Measurements from ENCODE around the gene SPAG9.
"Not testable (repeated sequence)": the region's sequence is repeated elsewhere in the genome, so short reads cannot be mapped to it uniquely, and the experiment has no call there.

SPAG9 gene

DNA sequence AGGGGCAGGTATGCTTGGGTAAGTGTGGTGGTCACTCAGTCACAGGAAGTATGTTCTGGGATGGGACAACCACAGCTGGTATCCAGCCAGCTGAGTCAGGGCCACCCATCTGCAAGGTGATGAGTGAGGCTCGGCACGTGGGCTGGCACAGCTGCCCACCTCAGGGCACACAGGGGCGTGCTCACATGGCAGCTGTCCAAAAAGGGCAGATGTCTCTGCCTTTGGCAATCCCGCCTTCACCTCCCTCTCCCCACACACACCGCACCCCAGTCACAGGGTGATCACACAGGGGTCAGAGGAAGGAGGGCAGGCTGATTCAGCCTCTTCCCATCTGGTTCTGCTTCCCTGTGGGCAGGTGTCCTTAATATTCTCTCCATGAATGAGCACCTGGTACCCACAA lies 168.7 kb downstream of the SPAG9 start:
- DNase-seq = no peak

DNA sequence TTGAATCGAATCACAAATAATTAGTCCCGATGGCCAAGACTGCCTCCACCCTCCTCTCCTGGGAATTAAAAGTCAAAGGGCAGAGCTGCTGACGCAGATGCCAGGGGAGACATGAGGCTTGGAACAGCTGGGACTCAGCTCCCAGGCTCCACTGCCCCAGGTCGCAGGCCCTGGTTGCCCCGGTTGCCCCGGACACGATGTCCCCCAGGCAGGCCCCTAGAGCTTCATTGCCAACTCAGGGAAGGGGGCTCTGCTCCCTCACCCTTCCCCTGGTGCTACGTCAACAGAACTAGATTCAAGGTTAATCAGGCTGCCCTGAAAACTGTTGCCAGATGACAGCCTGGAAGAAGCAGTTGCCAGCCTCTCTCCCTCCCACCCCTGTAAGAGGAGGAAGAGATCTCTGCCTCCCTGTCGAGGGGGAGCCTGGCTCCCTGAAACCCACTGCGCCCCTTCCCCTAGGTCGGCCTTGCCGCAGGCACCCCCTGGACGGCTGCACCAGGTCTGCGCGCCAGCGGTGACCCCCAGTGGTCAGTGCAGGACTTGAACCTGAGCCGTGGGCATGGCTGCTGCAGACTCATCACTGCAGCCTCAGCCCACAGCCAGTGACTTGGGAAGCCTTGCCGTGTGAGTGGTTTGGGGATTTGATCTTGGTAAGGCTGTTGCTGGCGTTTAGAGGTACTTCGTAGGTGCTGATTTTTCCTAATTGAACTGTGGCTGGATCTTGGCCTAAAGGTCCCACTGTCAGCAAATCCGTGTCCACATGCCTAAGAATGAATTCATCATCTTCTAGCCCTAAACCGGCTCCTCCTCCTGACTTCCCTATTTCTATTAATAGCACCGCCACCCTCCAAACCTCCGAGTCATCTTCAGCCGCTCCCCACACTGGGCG lies 170.4 kb downstream of the SPAG9 start:
- DNase-seq = peak; percentile 48

DNA sequence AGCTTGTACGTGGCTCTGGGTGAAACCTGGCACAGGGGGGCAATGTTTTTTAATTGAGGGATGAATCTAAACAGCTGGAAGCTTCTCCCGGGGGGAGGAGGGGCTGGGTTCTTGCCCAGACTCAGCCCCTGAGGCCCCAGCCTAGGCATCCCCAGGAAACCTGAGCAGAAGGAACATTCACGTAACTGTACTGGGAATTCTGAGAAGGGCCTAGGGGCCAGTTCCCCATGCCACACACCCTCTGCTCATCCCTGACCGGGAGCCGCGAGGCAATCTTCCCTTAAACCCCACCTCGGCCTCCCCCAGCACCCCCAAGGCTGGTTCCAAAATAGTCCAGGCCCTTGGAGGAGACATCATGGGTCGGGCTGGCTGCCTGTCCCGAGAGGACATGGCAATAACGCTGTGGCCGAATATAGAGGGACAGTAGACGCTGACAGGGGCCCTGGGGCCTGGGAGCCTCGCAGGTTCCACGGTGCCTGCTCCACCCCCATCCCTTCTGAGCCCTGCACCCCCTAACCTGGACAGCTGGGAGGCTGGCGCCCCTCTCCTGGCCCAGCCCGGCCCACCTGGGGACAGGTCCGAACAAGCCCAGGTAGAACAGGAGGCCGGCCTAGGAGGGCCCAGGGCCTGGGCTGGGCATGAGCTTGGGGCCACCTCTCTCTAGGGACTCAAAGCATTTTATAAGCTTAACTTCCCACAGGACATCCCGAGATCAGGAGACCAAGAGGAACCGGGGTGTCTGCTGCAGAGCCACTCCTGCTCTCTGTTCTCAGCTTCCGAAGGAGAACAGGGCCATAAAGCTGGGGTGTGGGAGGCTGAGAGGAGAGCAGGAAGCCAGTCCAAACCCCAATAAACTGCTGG lies 171.3 kb downstream of the SPAG9 start:
- no peak for DNase-seq

DNA sequence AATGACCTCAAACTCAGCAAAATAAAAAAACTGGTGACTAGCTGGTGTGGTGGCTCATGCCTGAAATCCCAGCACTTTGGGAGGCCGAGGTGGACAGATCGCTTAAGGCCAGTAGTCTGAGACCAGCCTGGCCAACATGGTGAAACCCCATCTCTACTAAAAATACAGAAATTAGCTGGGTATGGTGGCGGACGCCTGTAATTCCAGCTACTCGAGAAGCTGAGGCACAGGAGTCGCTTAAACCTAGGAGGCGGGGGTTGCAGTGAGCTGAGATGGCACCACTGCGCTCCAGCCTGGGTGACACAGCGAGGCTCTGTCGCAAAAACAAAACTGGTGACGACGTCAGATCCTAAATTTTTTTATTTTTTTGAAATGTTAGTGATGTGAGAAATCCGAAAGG lies 172.0 kb downstream of the SPAG9 start:
- DNase-seq = no peak

DNA sequence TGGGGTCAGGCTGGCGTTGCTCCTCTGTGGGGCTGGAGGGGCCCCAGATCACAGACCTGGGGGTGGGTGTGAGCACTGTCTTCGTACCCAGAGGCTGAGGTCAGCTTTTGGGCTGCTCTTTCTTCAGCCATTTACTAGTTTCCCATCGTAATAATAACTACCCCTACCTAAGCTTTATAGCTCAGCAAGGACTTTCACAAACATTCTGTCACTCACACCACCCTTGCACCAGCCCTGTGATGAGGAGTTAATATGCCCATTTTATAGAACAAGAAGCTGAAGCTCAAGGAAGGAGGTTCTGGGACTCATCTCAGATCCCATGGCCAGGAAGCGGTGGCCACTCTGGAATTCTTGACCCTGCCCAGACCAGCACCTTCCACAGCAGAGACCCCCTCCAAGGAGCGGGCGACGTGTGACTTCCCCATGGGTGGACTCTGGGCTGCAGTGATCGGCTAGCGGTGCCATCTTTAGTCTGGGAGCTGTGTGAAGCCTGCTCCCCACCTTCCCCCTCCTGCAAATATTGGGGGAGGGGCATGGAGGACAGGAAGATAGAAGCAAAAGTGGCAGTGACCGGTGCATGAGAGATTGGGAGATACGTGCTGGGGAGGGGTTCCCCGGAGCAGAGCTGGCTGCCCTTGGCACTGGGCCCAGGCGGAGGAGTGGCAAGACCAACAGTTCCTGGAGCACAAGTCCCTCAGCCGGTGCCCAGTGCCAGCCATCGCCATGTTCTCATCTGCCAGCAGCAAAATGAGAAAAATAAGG lies 172.7 kb downstream of the SPAG9 start:
- DNase-seq = no peak

DNA sequence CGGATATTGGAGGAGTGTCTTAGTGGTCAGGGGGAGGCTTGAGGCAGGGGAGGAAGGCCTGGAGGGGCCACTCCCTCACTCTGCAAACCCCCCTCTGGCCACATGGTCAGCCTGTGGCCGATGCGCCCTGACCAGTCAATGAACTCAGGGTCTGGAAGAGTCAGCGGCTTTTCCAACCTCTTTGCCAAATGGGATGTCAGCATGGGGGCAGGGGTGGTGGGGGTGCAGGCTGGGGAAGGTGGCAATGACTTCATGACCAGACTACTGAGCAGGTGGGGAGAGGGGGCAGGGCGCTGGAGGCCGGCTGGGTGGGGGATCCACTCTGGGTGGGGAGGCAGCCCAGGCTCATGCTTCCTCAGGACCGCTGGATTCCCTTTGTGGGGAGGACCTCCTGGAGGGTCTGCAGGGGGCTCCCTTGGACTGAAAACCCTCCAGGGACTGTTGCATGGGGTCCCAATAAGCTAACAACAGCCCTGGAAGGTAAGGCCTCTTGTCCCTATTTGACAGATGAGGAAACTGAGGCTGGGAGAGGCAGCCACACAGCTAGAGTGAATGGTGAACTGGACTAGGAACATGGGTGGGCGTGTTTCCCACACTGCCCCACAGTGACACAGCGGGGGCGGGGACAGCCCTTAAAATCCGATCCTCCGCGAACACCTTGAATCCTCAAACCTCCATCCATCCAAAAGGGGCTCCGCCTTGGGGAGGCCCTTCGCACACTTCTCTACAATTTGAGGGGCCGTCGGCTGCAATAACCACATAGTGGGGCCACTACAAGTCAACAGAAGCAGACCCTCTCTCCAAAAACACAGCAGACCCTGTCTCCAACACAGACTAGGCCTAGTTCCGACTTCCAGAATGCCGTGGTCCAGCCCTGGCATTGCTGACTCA lies 173.5 kb downstream of the SPAG9 start:
- DNase-seq = no peak

DNA sequence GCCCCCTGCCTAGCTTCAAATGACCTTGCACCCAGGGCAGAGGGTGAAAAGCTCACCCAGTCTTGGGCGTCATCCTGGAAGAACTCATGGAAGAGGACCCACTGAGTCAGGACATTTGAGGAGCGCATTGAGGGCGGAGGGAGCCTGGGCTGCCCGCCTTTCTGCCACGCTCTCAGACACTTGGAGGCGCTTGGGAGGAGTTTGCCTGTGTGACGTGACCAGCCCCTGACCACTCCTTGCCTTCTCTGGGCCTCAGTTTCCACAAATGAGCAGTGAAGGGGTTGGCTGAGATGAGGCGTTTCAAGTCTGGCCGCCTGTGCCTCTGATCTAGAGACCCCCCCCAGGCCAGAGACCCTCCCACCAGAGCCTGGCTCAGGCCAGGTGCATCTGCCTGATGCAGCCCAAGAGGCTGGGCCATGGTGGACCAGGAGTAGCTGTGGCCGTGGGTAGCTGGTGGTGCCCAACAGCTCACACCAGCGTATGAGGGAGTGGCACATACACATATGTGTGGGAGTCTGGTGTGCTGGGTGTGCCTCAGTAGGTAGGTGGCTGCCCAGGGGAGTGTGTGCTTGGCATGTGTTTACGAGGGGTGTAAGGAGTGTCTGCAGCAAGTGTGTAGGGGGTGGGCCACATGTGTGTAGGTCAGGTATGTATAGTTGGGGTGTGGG lies 174.3 kb downstream of the SPAG9 start:
- DNase-seq = no peak

DNA sequence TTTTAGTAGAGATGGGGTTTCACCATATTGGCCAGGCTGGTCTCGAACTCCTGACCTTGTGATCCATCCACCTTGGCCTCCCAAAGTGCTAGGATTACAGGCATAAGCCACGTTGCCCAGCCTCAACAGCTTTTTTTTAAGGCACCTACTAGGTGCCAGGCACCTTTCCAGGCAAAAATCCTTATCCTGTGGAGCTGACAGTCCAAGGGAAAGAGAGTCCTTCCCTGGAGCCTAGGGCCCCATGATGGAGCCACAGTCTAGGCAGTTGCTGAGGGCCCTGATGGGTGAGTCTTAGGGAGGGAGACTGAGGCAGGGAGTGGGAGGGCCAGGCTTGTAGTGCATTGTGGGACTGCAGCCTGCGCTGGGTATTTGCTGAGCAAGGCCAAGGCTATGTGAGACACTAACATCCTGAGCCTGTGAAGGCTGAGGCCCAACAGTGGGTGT lies 174.9 kb downstream of the SPAG9 start:
- DNase-seq = no peak

DNA sequence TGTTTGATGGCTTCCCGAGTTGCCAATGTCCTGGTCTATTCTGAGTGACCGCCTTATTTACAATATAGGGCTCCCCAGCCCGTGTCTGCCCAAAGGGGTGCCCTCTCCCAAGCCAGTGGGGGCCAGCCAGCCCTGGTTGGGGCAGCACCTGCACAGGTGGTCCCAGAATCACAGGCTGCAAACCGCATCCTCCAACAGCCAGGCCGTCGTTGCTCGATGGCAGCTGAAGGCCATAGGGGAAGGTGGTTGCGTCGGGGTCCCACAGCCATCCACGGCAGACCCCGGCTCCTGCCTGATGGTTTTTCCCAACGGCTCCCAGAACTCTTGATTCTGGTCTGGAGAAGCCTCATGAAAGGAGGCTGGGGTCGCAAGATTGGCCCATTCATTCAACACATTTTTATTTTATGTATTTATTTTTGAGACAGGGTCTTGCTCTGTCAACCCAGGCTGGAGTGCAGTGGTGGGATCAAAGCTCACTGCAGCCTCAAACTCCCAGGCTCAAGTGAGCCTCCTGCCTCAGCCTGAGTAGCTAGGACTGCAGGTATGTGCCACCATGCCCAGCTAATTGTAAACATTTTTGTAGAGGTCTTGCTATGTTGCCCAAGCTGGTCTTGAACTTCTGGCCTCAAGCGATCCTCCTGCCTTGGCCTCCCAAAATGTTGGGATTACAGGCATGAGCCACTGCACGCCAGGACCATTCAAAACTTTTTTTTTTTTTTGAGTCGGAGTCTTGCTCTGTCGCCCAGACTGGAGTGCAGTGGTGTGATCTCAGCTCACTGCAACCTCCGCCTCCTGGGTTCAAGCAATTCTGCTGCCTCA lies 175.6 kb downstream of the SPAG9 start:
- DNase-seq = no peak

DNA sequence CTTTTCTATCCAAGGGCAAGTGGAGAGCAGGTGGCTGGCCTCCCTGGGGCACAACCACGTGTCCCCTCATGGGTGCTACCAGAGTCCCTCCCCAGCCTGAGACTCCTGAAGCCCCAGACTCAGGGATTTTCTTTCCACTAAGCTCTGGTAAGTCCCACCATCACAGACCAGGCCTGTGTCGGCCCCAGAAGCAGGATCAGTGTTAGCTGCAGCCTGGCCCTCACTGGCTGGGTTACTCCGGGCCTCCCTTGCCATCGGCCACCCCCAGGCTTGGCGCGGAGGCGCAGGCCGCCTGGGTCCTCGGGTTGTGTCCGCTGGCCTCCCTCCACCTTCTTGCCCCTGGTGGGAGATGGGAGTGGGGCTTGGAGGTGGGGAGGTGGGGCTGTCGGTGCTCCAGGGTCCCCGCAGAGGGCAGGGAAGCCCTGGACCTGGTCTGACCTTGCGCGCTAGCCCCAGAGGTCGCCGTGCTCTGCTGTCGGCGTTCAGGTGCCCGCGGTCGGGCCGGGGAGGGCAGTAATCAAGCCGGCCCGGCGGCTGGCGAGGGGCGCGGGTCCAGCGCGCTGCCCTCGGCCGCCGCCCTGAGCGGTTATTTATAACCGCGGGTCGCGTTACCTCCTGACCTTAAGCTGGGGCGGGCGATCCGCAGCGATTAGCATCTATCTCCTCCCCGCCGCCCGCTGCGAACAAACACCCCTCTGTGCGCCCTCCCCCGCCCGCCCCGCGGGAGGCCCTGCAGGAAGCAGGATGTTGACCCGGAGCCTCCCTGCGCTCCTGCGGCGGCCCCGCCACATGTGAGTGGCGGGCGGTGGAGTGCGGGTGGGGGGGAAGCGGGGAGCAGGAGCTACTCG lies 176.4 kb downstream of the SPAG9 start:
- peak; percentile 70 for DNase-seq

DNA sequence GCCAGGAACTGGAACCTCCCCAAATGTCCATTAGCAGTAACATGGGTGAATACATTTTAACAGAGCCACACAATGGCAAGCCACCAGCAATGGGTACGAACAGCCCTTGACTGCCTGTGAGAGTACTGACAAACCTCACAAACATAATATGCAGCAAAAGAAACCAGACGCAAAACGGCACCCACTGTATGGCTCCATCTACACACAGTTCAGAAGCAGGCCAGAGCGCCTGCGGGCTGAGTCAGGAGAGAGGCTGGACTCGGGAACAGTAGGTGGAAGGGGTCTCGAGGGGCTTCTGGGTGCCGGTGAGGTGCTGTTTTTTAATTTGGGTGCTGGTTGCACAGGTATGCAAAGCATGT lies 177.1 kb downstream of the SPAG9 start:
- DNase-seq = no peak

DNA sequence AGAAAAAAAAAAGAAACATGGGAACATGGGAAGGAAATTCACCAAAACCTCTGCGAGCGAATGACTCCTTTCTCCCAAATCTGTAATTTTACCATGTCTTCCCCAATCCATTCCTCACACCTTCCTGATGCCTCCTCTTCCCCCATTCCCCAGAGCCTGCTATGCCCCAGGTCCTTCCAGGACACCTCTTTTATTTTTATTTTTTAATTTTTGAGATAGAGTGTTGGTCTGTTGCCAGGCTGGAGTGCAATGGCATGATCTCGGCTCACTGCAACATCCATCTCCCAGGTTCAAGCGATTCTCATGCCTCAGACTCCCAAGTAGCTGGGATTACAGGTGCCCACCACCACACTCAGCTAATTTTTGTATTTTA lies 179.0 kb downstream of the SPAG9 start:
- DNase-seq = not testable (repeated sequence)

DNA sequence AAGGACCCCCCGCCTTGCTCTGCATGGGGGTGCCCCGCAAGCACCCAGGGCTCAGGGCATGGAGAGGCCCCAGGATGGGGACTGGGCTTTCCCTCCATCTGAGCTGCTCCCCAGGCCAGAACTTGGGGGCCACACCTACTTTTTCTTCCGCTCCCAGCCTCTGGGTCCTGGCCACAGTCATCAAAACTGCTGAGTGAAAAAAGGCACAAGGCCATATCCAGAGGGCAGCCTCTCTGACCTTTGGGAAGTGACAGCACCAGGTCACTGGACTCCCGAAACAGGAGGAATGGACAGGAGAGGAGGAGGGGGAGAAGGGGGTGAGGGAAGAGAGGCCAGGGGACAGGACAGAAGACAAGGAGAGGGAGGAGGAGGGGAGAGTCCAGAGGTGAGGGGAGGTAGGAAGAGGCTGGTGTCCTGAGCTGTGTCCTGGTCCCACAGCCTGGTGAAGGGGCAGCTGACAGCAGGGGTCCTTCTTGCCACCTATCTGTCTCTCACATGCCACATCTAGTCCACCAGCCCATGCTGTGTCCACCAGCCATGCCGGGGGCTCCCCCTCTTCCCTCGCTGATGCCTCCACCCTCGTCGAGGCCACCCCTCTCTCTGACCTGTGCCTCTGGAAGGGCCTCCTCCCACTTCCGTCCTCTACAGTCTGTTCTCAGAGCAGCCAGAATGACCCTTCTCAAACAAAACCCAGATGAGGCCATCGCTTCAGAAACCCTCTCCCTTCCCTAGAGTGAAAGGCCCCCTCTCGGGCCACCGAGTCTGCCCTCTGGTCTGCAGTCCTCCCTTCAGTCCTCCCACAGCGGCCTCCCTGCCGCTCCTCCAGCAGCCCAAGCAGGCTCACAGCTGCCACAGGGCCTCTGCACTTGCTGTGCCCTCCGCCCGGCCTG lies 180.6 kb downstream of the SPAG9 start:
- DNase-seq = no peak

DNA sequence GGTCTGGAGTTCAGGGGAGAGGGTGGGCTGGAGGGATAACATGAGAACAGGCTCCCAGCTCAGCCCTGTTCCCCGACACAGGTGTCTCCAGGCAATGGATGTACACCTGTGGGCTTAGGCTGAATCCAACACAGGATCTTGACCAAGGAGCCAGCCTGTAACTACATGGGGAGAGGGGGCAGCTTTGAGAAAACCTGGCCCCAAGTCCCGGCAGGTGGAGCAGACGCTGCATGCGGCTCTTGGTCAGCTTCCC lies 181.2 kb downstream of the SPAG9 start:
- DNase-seq = no peak

DNA sequence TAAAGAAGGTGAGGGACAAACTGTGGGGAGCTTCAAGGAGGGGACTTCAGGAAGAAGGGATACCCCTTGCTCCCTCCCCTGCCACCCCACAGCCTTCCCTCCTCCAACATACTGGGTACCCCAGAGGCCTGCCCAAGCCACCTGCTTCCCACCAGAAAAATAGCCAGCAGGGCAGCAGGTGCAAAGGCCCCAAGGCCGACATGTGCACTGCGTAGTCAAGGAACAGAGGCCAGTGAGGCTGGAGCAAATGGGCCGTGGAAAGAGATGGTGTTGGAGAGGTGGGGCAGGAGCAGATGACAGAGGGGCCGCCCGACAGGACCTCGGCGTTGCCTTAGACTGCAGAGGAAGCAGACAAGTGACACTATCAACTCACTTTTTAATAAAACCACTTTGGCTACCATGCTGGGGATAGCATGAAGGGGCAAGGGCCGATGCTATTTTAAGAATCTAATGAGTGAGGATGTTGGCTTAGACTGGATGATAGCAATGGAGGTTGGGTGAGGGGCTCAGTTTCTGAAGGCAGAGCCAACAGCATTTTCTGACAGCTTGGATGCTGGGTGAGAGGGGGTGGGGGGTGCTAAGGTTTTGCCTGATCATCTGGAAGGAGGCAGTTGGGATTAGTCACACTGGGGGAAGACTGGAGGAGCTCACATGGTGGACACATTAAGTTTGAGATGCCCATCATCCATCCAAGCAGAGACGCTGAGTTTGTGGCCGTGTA lies 181.7 kb downstream of the SPAG9 start:
- no peak for DNase-seq

DNA sequence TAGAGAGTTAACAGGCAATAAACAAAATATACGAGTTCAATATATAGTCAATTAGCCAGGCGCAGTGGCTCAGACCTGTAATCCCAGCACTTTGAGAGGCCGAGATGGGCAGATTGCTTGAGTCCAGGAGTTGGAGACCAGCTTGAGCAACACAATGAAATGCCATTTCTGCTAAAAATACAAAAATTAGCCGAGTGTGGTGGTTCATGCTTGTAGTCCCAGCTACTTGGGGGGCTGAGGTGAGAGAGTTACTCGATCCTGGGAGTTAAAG lies 184.7 kb downstream of the SPAG9 start:
- DNase-seq = no peak

DNA sequence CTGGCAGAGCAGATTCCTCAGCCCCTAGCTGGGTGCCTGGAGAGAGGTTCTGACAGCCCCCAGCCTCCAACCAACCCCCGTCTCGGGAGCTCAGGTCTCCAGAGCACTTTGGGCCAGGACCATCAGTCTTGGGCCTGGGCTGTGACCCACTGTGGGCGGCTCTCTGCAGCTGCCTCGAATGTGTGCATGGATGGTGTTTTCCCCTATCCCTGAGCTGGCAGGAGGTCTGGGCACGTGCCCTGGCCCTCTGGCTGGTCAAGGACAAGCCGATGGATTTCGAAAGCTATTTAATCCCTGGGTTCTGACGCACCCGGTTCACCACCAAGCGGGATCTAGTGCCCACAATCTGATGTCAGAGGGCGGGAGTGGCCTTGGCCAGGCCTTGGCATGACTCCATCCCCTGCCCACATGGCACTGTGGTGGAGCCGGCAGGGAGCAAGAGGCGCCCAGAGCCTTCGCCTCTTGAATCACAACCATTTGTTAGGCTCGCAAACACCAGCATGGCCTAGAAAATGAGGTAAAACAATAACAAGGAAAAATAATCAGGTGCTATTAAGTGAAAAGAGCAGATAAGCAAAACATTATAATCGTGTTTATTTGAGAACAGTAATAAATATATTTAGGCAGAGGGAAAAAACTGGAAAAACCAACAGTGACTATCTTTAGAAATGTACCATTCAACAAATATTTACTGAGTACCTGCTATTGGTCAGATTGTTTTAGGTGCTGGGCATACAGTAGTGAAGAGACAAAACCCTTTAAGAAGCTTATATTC lies 185.3 kb downstream of the SPAG9 start:
- DNase-seq = no peak

Measured in effector CD4-positive, alpha-beta T cell (primary cell).